Prostate gland (tissue), 2 donors: ENCODE data around the gene CEP290.

ENCODE experiments used
- POLR2A ChIP-seq: fragments of 450-650 bp; IDR thresholded peaks from one replicate; pipeline ENCODE4 v1.6.1; 2016; ENCODE audit warnings: antibody characterized with exemption, mild to moderate bottlenecking
- POLR2AphosphoS5 ChIP-seq: sonication (generic); formaldehyde crosslinking; IDR thresholded peaks from one replicate; pipeline ENCODE4 v1.6.1; 2017; ENCODE audit warnings: antibody characterized with exemption
- TF ChIP-seq, protein P1 (sequence below), 4 experiments: fragments of 200-600 bp in 2 of 4; fragments of 450-650 bp in 2 of 4; sonication (generic) in 2 of 4; IDR thresholded peaks; 1 replicate in 3 of 4; 2 replicates in 1 of 4; pipeline ENCODE4 v1.5.1; 2016 to 2019; ENCODE audit warnings: antibody characterized with exemption in 4 of 4, mild to moderate bottlenecking in 2 of 4, moderate library complexity in 2 of 4

DNA sequence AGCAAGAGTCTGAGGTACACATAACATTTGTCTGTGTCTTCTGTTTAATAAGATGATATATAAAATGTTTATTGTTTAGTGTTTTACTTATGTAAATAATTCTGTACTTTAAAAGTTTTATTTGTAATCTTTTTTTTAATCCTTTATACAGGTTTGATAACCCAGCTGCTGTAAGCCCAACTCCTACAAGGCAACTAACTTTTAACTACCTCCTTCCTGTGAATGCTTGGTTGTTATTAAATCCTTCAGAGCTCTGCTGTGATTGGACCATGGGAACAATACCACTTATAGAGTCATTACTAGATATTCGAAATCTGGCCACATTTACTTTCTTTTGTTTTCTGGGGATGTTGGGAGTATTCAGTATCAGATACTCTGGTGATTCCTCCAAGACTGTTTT lies 24.3 kb upstream of the CEP290 start:
- TF ChIP-seq POLR2A (no peak), POLR2AphosphoS5 (no peak)
- TF ChIP-seq, protein P1, sequence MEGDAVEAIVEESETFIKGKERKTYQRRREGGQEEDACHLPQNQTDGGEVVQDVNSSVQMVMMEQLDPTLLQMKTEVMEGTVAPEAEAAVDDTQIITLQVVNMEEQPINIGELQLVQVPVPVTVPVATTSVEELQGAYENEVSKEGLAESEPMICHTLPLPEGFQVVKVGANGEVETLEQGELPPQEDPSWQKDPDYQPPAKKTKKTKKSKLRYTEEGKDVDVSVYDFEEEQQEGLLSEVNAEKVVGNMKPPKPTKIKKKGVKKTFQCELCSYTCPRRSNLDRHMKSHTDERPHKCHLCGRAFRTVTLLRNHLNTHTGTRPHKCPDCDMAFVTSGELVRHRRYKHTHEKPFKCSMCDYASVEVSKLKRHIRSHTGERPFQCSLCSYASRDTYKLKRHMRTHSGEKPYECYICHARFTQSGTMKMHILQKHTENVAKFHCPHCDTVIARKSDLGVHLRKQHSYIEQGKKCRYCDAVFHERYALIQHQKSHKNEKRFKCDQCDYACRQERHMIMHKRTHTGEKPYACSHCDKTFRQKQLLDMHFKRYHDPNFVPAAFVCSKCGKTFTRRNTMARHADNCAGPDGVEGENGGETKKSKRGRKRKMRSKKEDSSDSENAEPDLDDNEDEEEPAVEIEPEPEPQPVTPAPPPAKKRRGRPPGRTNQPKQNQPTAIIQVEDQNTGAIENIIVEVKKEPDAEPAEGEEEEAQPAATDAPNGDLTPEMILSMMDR (IDR thresholded peaks at IDR 0.05): no peak
